ENCODE results near the gene RASSF10. TPM values are rescaled to one million over a fixed set of nuclear protein-coding genes. Genes with fewer than 3 reads are reported as not detected.

The RASSF10 gene
- total RNA-seq, 1 experiment from 2014 or later, result not detected

GRCh38 chr11:12997168-12997567 is 11.9 kb upstream of the RASSF10 start:
- Histone ChIP-seq H3K36me3 (ENCODE audit: insufficient read depth, low read length) (no peaks in the 10 kb centered on the region), H3K9me3 (ENCODE audit: low read length) (no peaks in the 10 kb centered on the region), H3K79me2 (ENCODE audit: low read length) (no peaks in the 10 kb centered on the region), H3K27ac (ENCODE audit: low read length) (no peak overlapping the region), H3K4me1 (ENCODE audit: low read length) (no peaks in the 10 kb centered on the region), H3K27me3 (ENCODE audit: low read length) (no peaks in the 10 kb centered on the region), H2AFZ (ENCODE audit: low read length) (no peak overlapping the region), H4K20me1 (ENCODE audit: insufficient read depth, low read depth, low read length) (no peaks in the 10 kb centered on the region), H3K4me2 (ENCODE audit: low read depth, low read length, poor library complexity, severe bottlenecking) (no peak overlapping the region), H3K4me3 (ENCODE audit: low read length) (no peak overlapping the region), H3K9me2 (replicated peaks; ENCODE audit: insufficient read depth, low read length) (no peaks in the 10 kb centered on the region), H3K9ac (ENCODE audit: low read length) (no peak overlapping the region)
- no peak for DNase-seq

- no peak overlapping the region for H3K27ac ChIP-seq (ENCODE audit: low read length)
- no peaks in the 10 kb centered on the region for H3K9me2 ChIP-seq (replicated peaks; ENCODE audit: insufficient read depth, low read length)
- H3K9ac ChIP-seq (ENCODE audit: low read length), result no peak overlapping the region
- no peak overlapping the region for H2AFZ ChIP-seq (ENCODE audit: low read length)
- H3K36me3 ChIP-seq (ENCODE audit: insufficient read depth, low read length), result no peaks in the 10 kb centered on the region
- no peaks in the 10 kb centered on the region for H3K79me2 ChIP-seq (ENCODE audit: low read length)
- no peaks in the 10 kb centered on the region for H3K9me3 ChIP-seq (ENCODE audit: low read length)
- no peaks in the 10 kb centered on the region for H4K20me1 ChIP-seq (ENCODE audit: insufficient read depth, low read depth, low read length)
- H3K27me3 ChIP-seq (ENCODE audit: low read length), result no peaks in the 10 kb centered on the region
- no peak overlapping the region for H3K4me2 ChIP-seq (ENCODE audit: low read depth, low read length, poor library complexity, severe bottlenecking)
- H3K4me3 ChIP-seq (ENCODE audit: low read length), result no peak overlapping the region
- no peak for DNase-seq
- H3K4me1 ChIP-seq (ENCODE audit: low read length), result no peaks in the 10 kb centered on the region
These were observed 10.8 kb upstream of the RASSF10 start for GRCh38 chr11:12998336-12998735.

GRCh38 chr11:12999597-12999996 is 9.5 kb upstream of the RASSF10 start:
- H3K27ac ChIP-seq (ENCODE audit: low read length), result no peak overlapping the region

DNA sequence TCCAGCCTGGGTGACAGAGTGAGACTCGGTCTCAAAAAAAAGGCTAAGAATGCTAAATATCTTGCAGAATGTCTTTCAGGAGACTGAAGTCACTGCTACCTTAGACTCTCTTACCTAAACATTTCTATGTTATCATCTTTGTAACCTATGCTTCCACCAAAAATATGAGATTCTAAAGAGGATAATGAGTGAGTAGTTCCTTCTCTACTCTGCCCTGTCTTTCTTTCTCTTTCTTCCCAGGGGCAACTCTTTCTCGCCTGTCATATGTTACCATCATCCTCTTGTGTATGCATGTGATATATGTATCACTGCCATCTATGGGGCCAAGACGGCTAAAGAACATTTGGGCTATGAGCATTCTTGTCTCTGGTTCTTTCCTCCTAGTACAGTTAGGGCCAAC is 9.0 kb upstream of the RASSF10 start:
- no peak for DNase-seq
- H3K9me3 ChIP-seq (ENCODE audit: low read length), result no peaks in the 10 kb centered on the region
- no peak overlapping the region for H2AFZ ChIP-seq (ENCODE audit: low read length)
- H3K27ac ChIP-seq (ENCODE audit: low read length), result no peak overlapping the region
- H3K79me2 ChIP-seq (ENCODE audit: low read length), result no peaks in the 10 kb centered on the region
- no peak overlapping the region for H3K9ac ChIP-seq (ENCODE audit: low read length)
- H4K20me1 ChIP-seq (ENCODE audit: insufficient read depth, low read depth, low read length), result no peaks in the 10 kb centered on the region
- H3K4me1 ChIP-seq (ENCODE audit: low read length), result no peaks in the 10 kb centered on the region
- H3K27me3 ChIP-seq (ENCODE audit: low read length), result no peaks in the 10 kb centered on the region
- H3K4me2 ChIP-seq (ENCODE audit: low read depth, low read length, poor library complexity, severe bottlenecking), result no peak overlapping the region
- no peaks in the 10 kb centered on the region for H3K36me3 ChIP-seq (ENCODE audit: insufficient read depth, low read length)
- H3K4me3 ChIP-seq (ENCODE audit: low read length), result no peak overlapping the region
- no peaks in the 10 kb centered on the region for H3K9me2 ChIP-seq (replicated peaks; ENCODE audit: insufficient read depth, low read length)

More at GRCh38 chr11:12999597-12999996, 9.5 kb upstream of the RASSF10 start:
- Histone ChIP-seq H3K4me1 (ENCODE audit: low read length) (no peaks in the 10 kb centered on the region), H3K9ac (ENCODE audit: low read length) (no peak overlapping the region), H3K4me3 (ENCODE audit: low read length) (no peak overlapping the region), H3K9me3 (ENCODE audit: low read length) (no peaks in the 10 kb centered on the region), H2AFZ (ENCODE audit: low read length) (no peak overlapping the region), H3K9me2 (replicated peaks; ENCODE audit: insufficient read depth, low read length) (no peaks in the 10 kb centered on the region), H4K20me1 (ENCODE audit: insufficient read depth, low read depth, low read length) (no peaks in the 10 kb centered on the region), H3K27me3 (ENCODE audit: low read length) (no peaks in the 10 kb centered on the region), H3K79me2 (ENCODE audit: low read length) (no peaks in the 10 kb centered on the region), H3K36me3 (ENCODE audit: insufficient read depth, low read length) (no peaks in the 10 kb centered on the region), H3K4me2 (ENCODE audit: low read depth, low read length, poor library complexity, severe bottlenecking) (no peak overlapping the region)
- no peak for DNase-seq

GRCh38 chr11:13000721-13001120 is 8.4 kb upstream of the RASSF10 start:
- H3K79me2 ChIP-seq (ENCODE audit: low read length), result no peaks in the 10 kb centered on the region
- no peaks in the 10 kb centered on the region for H3K9me3 ChIP-seq (ENCODE audit: low read length)
- H3K36me3 ChIP-seq (ENCODE audit: insufficient read depth, low read length), result no peaks in the 10 kb centered on the region
- H3K9me2 ChIP-seq (replicated peaks; ENCODE audit: insufficient read depth, low read length), result no peaks in the 10 kb centered on the region
- no peak overlapping the region for H3K4me2 ChIP-seq (ENCODE audit: low read depth, low read length, poor library complexity, severe bottlenecking)
- no peak overlapping the region for H3K27ac ChIP-seq (ENCODE audit: low read length)
- no peaks in the 10 kb centered on the region for H3K27me3 ChIP-seq (ENCODE audit: low read length)
- no peaks in the 10 kb centered on the region for H3K4me1 ChIP-seq (ENCODE audit: low read length)
- no peak overlapping the region for H2AFZ ChIP-seq (ENCODE audit: low read length)
- no peak overlapping the region for H3K4me3 ChIP-seq (ENCODE audit: low read length)
- DNase-seq, result no peak
- no peaks in the 10 kb centered on the region for H4K20me1 ChIP-seq (ENCODE audit: insufficient read depth, low read depth, low read length)
- no peak overlapping the region for H3K9ac ChIP-seq (ENCODE audit: low read length)

DNA sequence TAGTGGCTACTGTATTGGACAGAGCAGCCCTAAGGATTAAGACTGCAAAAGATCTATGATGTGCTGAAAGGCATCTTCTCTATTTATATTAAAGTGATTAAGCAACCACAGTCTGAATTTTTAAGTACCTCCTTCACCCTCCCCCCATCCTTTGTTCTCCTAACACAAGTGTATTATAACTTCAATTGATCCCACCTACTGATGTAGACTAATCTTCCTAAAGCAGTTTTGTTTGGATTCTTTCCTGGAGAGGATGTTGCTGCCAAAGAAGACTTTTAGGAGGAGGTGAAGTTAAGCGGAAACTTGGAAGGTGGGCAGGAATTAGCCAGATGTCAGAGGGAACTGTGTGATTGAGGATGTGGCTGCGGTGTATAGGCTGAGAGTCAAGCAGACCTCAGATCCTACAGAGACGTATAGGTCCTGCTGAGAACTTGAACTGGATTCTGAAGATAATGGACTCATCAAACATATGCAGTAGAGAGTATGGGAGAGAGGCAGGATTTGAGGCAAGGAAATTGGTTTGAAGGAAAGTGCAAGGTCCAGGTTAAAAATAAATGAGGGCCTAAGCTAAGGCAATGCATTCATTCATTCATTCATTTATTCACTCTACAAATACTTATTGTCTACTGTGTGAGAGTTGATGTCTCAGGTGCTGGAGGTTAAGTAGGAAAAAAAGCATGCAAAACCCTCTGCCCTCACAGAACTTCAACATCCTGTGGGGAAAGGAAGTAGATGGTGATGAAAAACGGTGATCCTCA is 5.2 kb upstream of the RASSF10 start:
- H3K79me2 ChIP-seq (ENCODE audit: low read length), result no peaks in the 10 kb centered on the region
- H3K4me3 ChIP-seq (ENCODE audit: low read length), result no peak overlapping the region
- no peak for DNase-seq
- no peaks in the 10 kb centered on the region for H4K20me1 ChIP-seq (ENCODE audit: insufficient read depth, low read depth, low read length)
- no peaks in the 10 kb centered on the region; the same call in 1 of the 2 replicates for H3K9me3 ChIP-seq (ENCODE audit: low read length)
- no peaks in the 10 kb centered on the region for H3K4me1 ChIP-seq (ENCODE audit: low read length)
- H3K36me3 ChIP-seq (ENCODE audit: insufficient read depth, low read length), result no peaks in the 10 kb centered on the region
- no peak overlapping the region for H3K27ac ChIP-seq (ENCODE audit: low read length)
- no peak overlapping the region for H3K9ac ChIP-seq (ENCODE audit: low read length)
- no peak overlapping the region for H2AFZ ChIP-seq (ENCODE audit: low read length)
- no peak overlapping the region for H3K4me2 ChIP-seq (ENCODE audit: low read depth, low read length, poor library complexity, severe bottlenecking)
- H3K9me2 ChIP-seq (replicated peaks; ENCODE audit: insufficient read depth, low read length), result no peaks in the 10 kb centered on the region
- no peaks in the 10 kb centered on the region for H3K27me3 ChIP-seq (ENCODE audit: low read length)

GRCh38 chr11:13007182-13008060 is 1.7 kb upstream of the RASSF10 start:
- no peak for DNase-seq
- H3K9me2 ChIP-seq (replicated peaks; ENCODE audit: insufficient read depth, low read length), result no peaks in the 10 kb centered on the region
- no peaks in the 10 kb centered on the region; the same call in 1 of the 2 replicates for H3K9me3 ChIP-seq (ENCODE audit: low read length)
- no peak overlapping the region for H3K27ac ChIP-seq (ENCODE audit: low read length)
- H3K4me2 ChIP-seq (ENCODE audit: low read depth, low read length, poor library complexity, severe bottlenecking), result no peak overlapping the region
- H3K27me3 ChIP-seq (ENCODE audit: low read length), result no peaks in the 10 kb centered on the region
- H3K4me3 ChIP-seq (ENCODE audit: low read length), result no peak overlapping the region
- H3K79me2 ChIP-seq (ENCODE audit: low read length), result no peaks in the 10 kb centered on the region
- no peaks in the 10 kb centered on the region for H3K4me1 ChIP-seq (ENCODE audit: low read length)
- no peak overlapping the region for H2AFZ ChIP-seq (ENCODE audit: low read length)
- H4K20me1 ChIP-seq (ENCODE audit: insufficient read depth, low read depth, low read length), result no peaks in the 10 kb centered on the region
- H3K9ac ChIP-seq (ENCODE audit: low read length), result no peak overlapping the region
- H3K36me3 ChIP-seq (ENCODE audit: insufficient read depth, low read length), result no peaks in the 10 kb centered on the region

DNA sequence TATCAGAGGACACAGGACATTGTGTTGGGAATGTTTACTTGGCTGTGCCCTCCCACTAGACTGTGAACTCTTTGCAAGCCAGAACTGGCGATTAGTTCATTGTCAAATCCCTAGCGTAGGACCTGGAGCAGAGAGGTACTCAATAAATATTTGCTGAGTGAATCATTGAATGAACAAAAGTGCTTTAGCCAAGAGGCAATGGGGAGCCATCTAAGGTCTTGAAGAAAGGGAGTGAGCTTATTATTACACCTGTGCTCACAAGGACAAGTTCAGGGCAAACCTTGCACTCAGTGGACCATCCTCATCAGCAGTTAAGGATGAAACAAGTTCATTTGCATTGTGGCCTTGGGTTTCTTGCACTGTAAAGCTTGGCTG is 1.1 kb upstream of the RASSF10 start:
- Histone ChIP-seq H3K9me2 (replicated peaks; ENCODE audit: insufficient read depth, low read length) (no peaks in the 10 kb centered on the region), H3K4me2 (ENCODE audit: low read depth, low read length, poor library complexity, severe bottlenecking) (no peak overlapping the region), H3K36me3 (ENCODE audit: insufficient read depth, low read length) (no peaks in the 10 kb centered on the region), H3K4me3 (ENCODE audit: low read length) (no peak overlapping the region), H2AFZ (ENCODE audit: low read length) (no peak overlapping the region), H3K9me3 (ENCODE audit: low read length) (no peaks in the 10 kb centered on the region; the same call in 1 of the 2 replicates), H4K20me1 (ENCODE audit: insufficient read depth, low read depth, low read length) (no peaks in the 10 kb centered on the region), H3K27ac (ENCODE audit: low read length) (no peak overlapping the region), H3K9ac (ENCODE audit: low read length) (no peak overlapping the region), H3K27me3 (ENCODE audit: low read length) (no peaks in the 10 kb centered on the region), H3K79me2 (ENCODE audit: low read length) (no peaks in the 10 kb centered on the region), H3K4me1 (ENCODE audit: low read length) (no peaks in the 10 kb centered on the region)
- DNase-seq, result no peak
